ENCODE data around the gene CACNA1C.

DNA sequence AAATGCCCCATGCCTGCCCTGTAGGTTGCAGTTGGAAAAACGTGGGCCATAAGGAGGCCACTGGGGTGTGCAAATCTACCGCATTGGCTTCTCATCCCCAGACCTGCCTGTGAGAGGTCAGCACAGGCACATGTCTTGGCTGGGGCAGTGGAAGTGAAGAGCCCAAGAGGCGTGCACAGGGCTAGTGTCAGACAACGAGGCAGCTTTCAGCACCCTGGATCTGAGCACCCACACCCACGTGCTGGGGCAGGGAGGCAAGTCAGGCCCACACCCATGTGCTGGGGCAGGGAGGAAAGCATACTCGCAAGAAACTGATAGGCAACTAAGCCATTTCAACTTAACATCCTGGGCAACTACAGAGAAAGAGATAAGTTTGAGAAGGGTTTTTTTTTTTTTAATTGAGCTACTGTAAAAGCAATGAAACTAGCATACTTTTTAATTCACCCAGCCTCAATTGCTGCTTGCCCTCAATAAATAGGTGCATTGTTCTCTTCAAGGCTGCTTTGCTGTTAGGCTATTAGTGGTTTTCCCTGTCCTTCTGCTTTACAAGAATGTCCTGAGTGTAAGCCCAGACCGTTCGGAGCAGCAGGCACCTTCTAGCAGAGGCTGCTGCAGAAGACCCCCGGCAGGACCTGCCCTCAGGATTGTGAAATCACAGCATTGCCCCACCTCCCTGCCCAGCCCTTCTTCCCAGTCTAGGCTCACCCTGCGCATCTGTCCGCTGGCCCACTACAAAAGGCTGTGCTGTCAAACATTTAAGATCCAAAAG, 386.7 kb downstream of the CACNA1C start:
- TF ChIP-seq, protein P1, sequence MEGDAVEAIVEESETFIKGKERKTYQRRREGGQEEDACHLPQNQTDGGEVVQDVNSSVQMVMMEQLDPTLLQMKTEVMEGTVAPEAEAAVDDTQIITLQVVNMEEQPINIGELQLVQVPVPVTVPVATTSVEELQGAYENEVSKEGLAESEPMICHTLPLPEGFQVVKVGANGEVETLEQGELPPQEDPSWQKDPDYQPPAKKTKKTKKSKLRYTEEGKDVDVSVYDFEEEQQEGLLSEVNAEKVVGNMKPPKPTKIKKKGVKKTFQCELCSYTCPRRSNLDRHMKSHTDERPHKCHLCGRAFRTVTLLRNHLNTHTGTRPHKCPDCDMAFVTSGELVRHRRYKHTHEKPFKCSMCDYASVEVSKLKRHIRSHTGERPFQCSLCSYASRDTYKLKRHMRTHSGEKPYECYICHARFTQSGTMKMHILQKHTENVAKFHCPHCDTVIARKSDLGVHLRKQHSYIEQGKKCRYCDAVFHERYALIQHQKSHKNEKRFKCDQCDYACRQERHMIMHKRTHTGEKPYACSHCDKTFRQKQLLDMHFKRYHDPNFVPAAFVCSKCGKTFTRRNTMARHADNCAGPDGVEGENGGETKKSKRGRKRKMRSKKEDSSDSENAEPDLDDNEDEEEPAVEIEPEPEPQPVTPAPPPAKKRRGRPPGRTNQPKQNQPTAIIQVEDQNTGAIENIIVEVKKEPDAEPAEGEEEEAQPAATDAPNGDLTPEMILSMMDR (conservative IDR thresholded peaks at IDR 0.05), result no peak
- TF ChIP-seq ZFX (IDR thresholded peaks at IDR 0.05), result no peak

All from C4-2B (cell line).